Endothelial cell of umbilical vein (primary cell): ENCODE results near the gene ZSCAN12.

Experiments
- EZH2 ChIP-seq: IDR thresholded peaks from 2 replicates; pipeline ENCODE4 v1.6.1; 2012; ENCODE audit warnings: borderline replicate concordance, low read depth, mild to moderate bottlenecking, moderate library complexity, low read length, inconsistent platforms; ENCODE audit not compliant: severe bottlenecking
- FOS ChIP-seq: IDR thresholded peaks from 2 replicates; pipeline ENCODE4 v1.6.1; 2011; ENCODE audit warnings: mild to moderate bottlenecking, low read length, moderate library complexity, borderline replicate concordance; ENCODE audit not compliant: insufficient read depth
- JUN ChIP-seq: IDR thresholded peaks from 2 replicates; pipeline ENCODE4 v1.6.1; 2011; ENCODE audit warnings: borderline replicate concordance, low read depth; ENCODE audit not compliant: insufficient read length, insufficient read depth
- MYC ChIP-seq: IDR thresholded peaks from one replicate; pipeline ENCODE4 v1.6.1; 2011; ENCODE audit warnings: mild to moderate bottlenecking, low read depth, low read length
- POLR2A ChIP-seq: IDR thresholded peaks from 2 replicates; pipeline ENCODE4 v1.6.1; 2012; ENCODE audit warnings: low read depth, mild to moderate bottlenecking, control low read depth, low read length
- POLR2AphosphoS5 ChIP-seq: IDR thresholded peaks from 2 replicates; pipeline ENCODE4 v1.6.1; 2012; ENCODE audit warnings: low read depth, mild to moderate bottlenecking, control low read depth, low read length, moderate library complexity; ENCODE audit not compliant: insufficient read depth
- TF ChIP-seq, protein P1 (sequence below), 2 donors: IDR thresholded peaks; 1 replicate in 1 of 2; 2 replicates in 1 of 2; pipeline ENCODE4 v1.5.1; 2011; ENCODE audit warnings: low read length in 2 of 2, mild to moderate bottlenecking in 2 of 2, moderate library complexity in 2 of 2, control low read depth in 1 of 2, inconsistent platforms in 1 of 2, low read depth in 1 of 2; ENCODE audit not compliant: insufficient read depth in 1 of 2; ENCODE audit errors: extremely low read depth in 1 of 2
- TF ChIP-seq, protein P2 (sequence below): IDR thresholded peaks from 2 replicates; pipeline ENCODE4 v1.6.1; 2011; ENCODE audit not compliant: insufficient read depth, insufficient read length

DNA sequence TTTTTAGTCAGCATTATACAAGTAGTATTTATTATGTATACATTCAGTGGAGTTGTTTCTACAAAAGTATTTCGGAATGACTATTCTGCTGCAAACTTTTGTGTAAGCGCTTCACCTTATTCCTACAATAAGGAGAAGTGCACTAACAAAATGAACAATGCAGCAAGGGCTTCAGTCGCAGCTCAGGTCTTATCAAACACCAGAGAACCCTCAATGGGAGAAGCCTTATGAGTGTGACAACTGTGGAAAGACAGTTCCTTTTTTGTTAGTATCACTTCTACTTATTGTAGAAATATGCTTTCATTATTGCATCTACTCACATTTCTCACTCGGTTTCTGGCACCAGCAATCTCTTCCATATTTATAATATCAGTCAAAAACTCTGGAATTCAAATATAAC lies 31.0 kb downstream of the ZSCAN12 start:
- TF ChIP-seq, protein P1, sequence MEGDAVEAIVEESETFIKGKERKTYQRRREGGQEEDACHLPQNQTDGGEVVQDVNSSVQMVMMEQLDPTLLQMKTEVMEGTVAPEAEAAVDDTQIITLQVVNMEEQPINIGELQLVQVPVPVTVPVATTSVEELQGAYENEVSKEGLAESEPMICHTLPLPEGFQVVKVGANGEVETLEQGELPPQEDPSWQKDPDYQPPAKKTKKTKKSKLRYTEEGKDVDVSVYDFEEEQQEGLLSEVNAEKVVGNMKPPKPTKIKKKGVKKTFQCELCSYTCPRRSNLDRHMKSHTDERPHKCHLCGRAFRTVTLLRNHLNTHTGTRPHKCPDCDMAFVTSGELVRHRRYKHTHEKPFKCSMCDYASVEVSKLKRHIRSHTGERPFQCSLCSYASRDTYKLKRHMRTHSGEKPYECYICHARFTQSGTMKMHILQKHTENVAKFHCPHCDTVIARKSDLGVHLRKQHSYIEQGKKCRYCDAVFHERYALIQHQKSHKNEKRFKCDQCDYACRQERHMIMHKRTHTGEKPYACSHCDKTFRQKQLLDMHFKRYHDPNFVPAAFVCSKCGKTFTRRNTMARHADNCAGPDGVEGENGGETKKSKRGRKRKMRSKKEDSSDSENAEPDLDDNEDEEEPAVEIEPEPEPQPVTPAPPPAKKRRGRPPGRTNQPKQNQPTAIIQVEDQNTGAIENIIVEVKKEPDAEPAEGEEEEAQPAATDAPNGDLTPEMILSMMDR (IDR thresholded peaks at IDR 0.05; ENCODE audit: extremely low read depth in 1 of 2, insufficient read depth in 1 of 2, low read depth in 1 of 2, low read length in 2 of 2), result no peak
- TF ChIP-seq MYC (no peak), POLR2A (no peak), JUN (no peak), EZH2 (no peak), FOS (no peak), POLR2AphosphoS5 (no peak)
- TF ChIP-seq, protein P2, sequence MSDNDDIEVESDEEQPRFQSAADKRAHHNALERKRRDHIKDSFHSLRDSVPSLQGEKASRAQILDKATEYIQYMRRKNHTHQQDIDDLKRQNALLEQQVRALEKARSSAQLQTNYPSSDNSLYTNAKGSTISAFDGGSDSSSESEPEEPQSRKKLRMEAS, result no peak
